Frontal cortex (tissue), 4 donors: ENCODE measurements around the gene KRT14. TPM values are rescaled to one million over a fixed set of nuclear protein-coding genes. Genes with fewer than 3 reads are reported as not detected.
A peak's percentile ranks its signal among the peaks of the same experiment; 100 is the strongest.
"Not testable (repeated sequence)": the region's sequence is repeated elsewhere in the genome, so short reads cannot be mapped to it uniquely, and the experiment has no call there.

Source experiments
- DNase-seq, 2 donors: peaks; one replicate each; pipeline ENCODE4 v3.0.0; 2012; ENCODE audit warnings: low spot score in 2 of 2
- FAIRE-seq: peaks from 2 replicates; lab custom pipeline; 2012; peaks lifted over from hg19 to GRCh38; lab: Jason Lieb, UNC
- total RNA-seq: library from RNA; depleted of rRNA; stranded (reverse); fragments of >200 nt; gene quantifications from one replicate; pipeline ENCODE4 v1.2.3, GENCODE V29; 2014
- donor health status: control.
- donor health status: control.
- donor health status: control.

Gene KRT14
- total RNA-seq, 1 donor from 2014 or later = not detected

DNA sequence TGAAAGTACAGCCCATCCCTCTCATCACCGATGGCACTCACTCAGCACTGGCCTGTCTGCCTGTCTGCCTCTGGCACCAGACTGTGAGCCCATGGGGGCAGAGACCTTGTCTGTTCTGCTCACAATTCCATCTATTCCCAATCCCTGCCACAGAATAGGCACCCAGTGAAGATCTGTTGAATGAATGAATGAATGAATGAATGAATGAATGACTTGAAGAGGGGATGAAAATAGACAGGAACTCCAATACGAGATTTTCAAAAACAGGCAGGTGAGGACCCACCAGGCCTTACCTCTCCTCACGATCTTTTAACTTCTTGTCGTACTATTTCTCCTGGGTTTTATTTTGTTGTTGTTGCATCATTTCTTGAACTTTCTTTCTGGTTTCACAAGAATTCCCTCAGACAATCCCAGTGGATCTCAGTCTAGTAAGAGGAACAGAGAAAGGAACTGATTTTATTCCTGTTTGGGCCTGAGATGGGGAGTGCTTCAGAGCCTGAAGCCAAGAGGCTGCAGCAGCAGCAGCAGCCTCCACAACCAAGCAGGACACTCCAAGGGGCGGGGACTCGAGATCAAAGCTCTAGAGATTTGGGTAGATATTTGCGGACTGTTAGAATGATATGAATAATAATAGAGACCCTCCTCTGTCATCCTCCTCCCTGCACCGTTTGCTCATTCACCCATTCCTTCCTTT lies 32.6 kb downstream of the KRT14 start:
- DNase-seq (no peak), FAIRE-seq (no peak)

DNA sequence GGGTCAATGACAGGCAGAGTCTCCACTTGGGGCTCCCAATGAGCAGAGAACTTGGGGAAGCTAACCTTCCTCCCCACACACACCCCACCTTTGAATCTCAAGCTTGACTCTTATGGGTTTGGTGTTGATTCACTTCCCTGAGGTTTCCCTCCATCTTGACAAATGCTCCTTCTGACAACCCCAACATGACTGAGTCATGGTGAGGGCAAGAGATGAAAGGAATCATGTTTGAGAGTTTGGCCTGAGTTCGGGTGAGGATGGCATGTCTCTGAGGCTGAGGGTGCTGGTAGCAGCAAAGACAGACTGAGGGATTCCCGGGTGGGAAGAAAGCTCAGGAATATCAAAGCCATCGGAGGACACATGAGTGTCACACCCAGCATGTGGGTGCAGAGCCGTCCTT lies 33.5 kb downstream of the KRT14 start:
- DNase-seq = no peak
- FAIRE-seq = no peak

DNA sequence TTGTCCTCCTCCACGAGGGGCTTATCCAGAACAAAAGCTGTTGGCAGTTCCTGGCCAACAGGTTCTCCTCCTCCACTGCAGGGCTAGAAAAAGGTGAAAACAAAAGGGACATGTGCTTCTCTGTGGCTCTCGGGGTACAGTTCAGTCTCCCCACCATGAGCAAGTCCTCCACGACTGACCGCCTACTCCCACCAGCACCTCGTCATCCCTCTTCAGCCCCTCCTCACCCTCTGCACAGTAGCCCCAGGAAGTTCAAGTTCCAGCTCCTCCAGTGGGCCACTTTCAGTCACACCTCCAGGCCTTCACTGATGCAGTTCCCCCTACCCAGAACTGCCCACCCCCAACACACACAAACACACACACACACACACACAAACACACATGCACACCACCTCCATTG lies 34.2 kb downstream of the KRT14 start:
- DNase-seq (no peak), FAIRE-seq (no peak)

DNA sequence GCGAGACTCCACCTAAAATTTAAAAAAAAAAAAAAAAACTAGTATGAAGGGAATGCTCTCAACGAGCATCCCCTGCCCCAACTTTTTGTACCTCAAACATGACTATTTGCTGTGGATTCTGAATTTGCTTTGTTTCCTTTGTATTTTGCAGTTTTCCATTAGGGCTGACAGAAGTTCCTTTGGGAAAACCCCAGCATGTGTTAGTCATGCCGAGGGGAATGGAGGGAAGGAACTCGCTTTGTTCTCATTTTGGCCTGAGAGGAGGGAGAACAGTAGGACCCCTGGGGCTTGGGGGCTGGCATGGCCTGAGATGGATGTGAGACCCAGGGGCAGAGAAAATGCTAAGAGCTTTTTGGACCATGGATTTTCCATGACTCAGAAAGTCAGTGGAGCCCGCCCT lies 35.3 kb downstream of the KRT14 start:
- DNase-seq (no peak), FAIRE-seq (no peak)

DNA sequence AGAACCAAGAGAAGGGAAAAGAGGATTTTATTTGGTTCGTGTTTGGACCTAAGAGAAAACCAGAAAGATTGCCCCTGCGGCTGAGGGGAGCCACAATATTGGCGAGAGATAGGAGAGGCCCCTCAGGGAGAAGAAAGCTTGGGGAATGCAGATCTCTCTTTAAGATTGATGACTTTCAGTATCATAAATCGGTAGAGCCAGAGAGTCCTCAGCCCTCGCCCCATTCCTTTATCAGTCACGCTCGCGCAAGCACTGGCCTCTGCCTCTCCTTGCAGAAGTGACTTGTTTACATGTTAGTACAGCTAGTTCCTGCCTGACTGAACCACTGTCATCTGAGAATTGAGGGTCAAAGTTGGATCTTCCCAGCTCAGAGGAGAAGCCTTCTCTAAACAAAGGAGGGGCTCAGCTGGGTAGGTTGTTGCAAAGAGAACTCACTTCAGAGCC lies 37.1 kb downstream of the KRT14 start:
- FAIRE-seq = no peak
- DNase-seq = no peak

DNA sequence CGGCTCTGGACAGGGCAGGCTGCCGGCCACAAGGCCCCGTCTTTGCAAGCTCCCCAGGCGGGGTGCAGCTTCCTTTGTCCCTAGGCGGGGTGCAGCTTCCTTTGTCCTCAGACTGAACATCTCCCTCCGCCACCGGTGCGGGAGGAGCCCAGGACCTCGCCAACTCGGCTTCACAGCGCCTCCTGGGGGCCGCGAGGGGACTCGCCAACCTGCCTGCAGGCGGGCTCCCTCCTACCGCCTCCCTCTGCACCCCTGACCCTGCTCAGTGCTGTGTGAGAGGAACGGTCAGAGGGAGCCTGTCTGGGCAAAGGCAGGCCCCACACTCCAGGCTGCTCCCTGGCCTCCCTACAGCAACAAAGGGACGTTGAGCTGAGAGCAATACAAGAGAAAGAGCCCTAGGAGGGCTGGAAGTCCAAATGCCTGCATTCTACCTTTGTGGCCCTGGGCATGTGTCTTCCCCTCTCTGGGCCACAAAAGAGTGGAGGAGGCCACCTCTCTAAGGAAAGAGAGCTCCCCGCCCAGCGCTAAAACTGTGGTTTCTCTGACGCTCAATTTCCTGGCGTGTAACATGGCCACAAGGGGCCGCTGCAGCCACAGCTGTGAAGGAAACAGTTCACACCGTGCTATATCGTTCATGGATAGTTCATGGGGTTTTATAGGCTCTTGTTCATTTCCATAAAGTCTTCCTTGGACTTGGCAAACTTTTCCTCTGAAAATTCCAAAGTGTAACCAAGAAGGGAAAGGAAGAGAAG lies 37.7 kb downstream of the KRT14 start:
- peak; percentile 50 to 75 for DNase-seq
- no peak for FAIRE-seq

DNA sequence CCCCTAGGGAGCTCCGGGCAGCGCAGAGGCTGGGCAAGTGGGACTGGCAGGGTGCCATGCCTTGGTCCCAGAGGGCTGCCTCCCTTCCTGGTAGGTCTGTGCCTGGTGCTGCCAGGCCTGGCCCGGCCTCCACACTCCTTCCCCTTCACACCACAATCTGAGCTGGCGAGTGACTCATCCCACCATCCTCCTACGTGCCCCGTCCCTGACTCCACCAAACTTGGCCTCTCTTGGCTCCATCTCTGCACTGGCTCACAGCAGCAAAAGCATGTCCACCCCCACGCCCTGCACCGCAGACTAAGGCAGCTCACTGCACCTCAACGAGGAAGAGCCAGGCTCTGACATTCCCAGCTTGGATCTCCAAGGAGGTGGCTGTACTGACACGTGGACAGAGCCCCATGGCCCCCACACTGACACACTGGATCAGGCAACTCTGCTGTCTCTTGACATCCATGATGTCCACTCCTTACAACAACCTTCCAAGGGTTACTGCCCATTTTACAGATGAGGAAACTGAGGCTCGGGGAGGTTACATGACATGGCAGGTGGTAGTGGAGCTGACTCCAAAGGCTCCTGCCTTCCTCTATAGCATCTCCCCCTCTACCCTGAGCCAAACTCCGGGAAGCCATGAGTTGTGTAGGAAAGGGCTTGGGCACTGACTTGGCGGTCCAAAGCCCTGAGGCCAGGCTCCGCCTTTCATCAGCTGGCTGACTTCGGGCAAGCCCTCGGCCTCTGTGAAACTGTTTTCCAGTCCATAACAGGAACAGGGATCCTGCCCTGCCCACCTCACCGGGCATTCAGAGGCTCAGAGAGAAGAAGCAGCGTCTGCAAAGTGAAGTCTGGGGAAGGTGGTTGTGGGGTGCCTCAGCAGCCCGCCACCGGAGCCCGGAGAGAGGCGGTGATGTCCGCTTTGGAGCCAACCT lies 38.5 kb downstream of the KRT14 start:
- no peak for FAIRE-seq
- DNase-seq = peak in 1 of 2 donors; percentile 58

DNA sequence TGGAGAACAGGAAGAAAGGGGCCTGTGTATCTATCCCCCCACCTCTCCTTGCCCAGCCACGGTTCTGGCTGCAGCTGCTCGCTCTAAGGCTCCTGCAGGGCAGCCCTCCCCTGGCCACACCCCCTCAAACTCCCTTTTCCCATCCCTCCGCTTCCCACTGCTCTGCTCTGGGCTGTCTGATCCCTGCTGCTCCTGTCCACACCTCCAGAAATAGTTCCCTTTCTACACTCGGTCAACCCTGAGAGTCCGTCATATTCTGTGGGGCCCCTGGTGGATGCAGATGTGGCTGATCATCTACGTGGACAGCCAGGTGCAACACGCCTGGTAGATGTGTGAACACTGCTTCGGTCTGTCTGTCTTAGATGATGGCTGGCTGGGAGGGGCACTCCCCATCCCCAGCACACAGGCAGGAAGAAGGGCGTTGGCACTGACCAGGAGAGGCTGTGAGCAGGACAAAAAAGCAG lies 39.3 kb downstream of the KRT14 start:
- FAIRE-seq = no peak
- no peak for DNase-seq

DNA sequence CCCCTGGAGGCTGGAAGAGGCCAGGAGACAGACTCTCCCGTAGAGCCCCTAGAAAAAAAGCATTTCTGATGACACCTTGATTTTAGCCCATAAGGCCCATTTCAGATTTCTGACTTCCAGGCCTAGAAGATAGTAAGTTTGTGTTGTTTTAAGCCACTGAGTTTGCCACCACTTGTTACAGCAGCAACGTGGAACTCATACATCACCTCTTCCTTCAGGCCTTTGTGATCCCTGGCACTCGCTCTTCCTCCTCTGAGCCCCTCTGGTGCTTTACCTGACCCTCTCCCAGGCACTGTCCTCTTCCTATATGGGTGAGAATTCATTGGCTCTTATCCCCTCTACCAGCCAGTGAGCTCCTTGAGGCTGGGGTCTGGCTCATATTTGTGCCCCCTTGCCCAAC lies 39.9 kb downstream of the KRT14 start:
- FAIRE-seq = no peak
- DNase-seq = no peak

DNA sequence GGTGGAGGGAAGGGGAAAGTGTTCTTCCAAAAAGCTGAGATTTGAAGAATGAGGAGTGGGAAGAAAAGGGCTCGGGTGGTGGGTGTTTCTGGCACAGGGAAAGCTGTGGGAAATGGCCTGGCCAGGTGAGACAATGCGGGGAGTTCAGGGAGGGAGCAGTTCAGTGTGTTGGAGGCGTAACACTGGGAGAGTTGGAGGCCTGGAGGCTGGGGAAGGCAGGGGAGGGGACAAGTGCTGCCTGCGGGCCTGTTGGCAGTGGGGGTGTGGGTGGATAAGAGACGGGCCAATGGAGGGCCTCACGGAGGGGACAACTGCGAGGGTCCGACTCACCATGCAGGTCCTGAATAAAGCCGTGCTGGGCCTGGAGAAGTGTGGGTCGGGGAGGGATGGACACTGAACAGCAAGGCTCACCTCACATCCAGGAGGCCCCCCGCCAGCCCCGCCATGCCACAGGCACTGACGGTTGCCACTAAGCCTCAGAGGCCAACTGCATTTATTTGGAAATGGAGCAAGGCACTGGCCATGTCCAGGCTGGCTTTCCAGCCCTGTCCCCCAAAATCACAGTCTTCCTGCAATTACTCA lies 40.8 kb downstream of the KRT14 start:
- FAIRE-seq = no peak

DNA sequence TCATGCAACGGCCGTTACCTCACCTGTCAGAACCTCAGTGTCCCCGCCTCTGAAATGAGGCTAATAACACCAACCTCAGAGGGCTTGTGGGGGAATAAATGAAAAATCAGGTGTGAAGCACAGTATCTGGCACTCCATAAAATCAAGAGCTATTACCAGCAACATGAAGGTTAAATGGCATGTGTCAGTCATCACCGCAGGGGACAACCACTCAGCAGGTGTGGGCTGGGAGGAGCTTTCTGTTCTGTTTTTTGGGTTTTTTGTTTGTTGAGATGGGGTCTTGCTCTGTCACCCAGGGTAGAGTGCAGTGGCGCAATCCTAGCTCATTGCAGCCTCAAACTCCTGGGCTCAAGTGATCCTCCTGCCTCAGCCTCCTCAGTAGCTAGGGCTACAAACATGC lies 41.8 kb downstream of the KRT14 start:
- no peak for DNase-seq
- no peak for FAIRE-seq

More for the DNA sequence above, 40.8 kb downstream of the KRT14 start:
- DNase-seq = no peak

DNA sequence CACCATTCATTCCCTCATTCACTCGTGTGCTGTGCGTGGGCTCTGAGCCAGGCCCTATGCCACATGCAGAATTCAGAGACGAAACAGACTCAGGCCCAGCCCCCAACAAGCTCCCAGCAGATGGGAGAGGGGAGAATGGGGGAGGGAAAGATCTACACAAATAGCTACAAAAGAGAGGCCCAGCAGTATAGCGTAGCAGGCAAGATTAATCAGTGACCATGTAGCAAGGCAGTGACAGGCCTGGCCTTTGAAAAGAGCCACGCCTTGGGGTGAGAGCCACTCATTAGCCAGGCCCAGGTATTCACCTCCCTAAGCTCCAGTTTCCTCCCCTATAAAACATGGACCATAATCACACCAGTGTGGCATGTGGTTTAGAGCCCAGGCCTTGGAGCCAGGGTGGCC lies 42.2 kb downstream of the KRT14 start:
- FAIRE-seq (no peak), DNase-seq (no peak)

DNA sequence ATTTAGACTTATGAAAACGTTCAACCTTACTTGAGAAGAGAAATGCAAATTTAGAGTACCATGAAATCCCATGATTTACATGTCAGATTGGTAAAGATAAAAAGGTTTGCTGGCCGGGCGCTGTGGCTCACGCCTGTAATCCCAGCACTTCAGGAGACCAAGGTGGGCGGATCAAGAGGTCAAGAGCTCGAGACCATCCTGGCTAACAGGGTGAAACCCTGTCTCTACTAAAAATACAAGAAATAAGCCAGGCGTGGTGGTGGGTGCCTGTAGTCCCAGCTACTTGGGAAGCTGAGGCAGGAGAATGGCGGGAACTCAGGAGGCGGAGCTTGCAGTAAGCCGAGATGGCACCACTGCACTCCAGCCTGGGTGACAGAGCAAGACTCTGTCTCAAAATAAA lies 43.9 kb downstream of the KRT14 start:
- DNase-seq = not testable (repeated sequence)

DNA sequence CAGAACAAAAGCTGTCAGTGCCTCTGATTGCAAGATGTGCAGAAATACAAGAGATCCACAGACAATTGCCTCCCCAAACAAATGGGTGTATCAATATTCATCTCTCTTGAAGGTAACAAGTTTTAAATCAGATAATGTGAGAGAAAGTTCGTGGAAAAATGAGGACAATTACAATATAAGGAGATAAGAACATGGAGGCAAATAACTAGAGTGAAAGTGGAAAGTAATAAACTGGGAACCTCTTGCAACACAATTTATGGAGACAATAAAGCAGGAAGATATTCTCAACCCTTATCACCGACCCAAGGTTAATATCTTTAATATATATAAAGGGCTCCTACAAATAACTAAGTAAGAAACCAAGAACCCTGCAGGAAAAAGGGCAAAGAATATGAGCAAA lies 44.3 kb downstream of the KRT14 start:
- no peak for FAIRE-seq
- no peak for DNase-seq

More for the DNA sequence above, 43.9 kb downstream of the KRT14 start:
- not testable (repeated sequence) for FAIRE-seq

DNA sequence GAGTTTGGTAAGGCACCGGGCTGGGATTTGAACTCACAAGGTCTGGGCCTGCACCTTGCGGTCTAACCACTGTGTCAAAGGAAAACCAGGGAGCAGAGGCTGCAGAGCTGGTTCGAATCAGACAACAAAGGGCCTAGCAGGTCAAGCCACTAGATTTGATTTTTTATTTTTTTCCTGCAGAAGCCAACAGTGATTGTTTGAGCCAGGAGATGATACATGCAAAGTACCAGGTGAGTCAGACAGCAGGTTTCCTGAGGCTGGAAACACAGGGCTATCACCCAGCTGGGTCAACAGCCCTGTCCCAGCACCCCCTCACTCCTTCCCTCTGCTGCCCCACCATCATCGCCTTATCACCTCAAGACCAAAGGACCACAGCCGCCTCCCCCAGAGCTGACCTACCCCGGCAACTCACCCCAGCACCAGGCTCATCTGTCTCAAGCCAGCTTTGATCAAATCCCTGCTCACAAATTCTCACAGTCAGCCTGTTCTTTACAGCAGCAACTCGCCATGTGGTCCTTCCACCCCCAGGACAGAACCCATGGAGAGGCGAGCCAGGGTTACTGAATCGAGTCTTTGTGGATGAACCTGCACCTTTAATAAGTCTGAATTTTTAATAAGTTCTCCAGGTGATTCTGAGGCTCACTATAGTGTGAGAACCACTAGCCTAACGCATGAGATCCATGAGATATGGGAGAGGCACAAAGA lies 45.6 kb downstream of the KRT14 start:
- FAIRE-seq (no peak), DNase-seq (no peak)

DNA sequence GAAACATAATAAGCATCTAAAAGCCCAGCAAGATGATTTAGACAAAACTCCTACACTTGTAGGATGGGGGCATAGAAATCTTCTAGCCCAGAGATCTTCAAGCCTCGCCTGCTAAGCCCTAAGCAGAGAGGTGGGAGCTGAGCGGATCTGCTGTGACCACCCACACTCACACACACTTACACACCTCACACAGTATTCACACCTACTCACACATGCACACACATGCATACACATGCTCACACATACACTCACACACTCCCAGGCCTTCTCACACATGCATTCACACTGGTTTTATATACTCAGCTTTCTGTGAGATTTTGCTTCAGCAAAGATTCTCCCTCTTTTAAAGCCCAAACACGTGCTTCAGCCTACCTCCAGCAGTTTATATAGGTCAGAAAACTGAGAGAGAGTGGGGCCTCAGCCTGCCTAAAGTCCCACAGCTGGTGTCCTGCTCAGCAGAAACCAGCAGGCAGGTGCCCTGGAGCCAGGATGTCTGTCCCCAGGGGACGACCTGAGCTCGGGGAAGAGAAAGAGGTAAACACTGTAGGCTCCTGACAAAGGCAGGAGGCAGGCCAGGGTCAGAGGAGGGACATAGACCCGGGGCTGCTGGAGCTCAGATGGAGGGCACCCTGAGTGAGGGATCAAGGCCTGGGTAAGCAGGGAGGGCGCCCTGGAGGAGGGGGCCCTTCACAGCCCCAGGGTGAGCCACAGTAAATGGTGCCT lies 46.6 kb downstream of the KRT14 start:
- FAIRE-seq (no peak), DNase-seq (no peak)

DNA sequence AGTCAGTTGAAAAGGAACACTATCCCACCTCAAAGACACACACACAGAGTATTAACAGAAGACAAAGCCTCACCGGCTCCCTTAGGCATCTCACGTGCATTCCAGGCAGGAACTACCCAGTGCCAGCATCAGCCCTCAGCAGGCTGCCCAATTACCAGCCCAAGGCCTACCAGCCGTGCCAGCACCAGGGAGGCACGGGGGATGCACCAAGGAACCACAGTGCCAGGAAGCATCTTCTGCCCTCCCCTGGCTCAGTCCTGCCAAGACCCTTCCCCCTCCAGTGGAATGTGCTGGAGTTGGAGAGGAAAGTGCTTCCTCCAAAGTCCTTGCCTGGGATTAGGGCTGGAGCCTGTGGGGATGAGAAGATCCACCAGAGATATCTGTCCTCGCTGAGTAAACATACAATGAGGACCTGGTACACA lies 47.6 kb downstream of the KRT14 start:
- DNase-seq (no peak), FAIRE-seq (no peak)

DNA sequence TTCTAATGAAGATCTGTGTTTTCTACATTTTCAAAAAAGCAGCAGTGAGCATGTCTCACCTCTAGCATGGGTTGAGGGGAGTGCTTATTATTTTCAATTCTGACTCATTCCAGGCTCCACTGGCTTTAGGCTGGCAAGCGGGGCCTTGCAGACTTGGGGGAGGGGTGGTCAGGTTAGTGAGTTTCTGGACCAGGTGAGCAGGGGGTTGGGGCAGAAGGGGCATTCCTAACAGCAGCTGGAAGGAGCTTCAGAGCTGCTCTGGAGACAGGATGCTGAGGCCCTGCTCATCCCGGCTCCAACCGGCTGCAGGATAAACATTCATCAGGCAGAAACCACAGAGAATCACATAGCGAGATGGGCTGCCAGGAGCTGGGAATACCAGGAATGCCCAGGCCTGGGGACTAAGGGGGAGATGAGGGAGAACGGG lies 48.1 kb downstream of the KRT14 start:
- no peak for DNase-seq
- no peak for FAIRE-seq

DNA sequence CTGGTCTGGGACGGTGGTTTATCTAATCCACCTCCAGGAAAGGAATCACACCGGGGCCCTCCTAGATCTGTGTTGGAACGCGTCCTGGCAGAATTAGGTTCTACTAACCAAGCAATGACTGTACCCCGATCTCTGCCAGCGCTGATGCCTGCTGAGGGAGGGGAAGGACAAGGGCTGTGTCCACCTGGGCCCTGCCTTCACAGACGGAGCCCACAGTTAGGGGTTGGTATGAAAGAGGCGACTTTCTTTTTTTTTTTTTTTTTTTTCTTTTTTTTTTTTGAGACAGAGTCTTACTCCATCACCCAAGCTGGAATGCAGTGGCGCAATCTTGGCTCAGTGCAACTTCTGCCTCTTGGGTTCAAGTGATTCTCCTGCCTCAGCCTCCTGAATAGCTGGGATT lies 48.7 kb downstream of the KRT14 start:
- DNase-seq (no peak), FAIRE-seq (no peak)
